Measurements from ENCODE around the gene TMEM253. TPM values are rescaled to one million over a fixed set of nuclear protein-coding genes. Genes with fewer than 3 reads are reported as not detected.

TMEM253 gene
- total RNA-seq, 1 experiment from 2014 or later: 0.59 TPM

DNA sequence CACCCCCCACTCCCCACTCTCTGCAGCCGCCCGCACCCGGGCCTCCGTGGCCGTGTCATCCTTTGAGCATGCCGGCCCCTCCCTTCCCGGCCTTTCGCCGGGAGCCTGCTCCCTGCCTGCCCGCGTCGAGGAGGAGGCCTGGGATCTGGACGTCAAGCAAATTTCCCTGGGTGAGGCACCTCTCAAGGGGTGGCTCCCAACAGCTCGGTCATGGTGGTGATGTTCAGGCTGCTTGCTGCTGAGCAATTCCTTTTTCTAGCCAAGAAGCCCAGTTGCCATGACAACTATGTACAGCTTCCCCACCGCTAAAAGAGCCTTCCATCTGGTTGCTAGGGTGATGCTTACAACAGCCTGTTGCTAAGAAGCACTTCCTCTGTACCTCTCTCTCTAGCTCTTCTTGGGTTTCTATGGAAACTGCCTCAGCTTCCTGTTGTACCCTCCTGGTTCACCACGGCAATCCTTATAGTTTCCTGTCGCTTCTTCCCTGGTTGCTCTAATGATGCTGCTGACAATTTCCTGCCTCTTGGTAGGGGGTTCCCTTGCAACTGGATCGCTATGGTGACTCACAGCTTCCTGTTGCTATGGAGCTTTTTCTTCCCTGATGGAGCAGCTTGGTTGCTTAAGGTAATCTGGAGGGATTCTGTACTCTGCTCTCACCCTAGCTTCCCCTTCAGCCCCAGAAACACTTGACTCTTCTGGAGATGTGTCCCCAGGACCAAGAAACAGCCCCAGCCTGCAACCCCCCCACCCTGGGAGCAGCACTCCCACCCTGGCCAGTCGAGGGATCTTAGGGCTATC, 13.4 kb upstream of the TMEM253 start:
- no peak overlapping the region for H3K4me2 ChIP-seq (ENCODE audit: low read length)
- ChIA-PET POLR2A (no interaction called here), RAD21 (ENCODE audit: low non-redundant PET in 1 of 2, low total read pairs in 2 of 2, uncharacterized antibody in 2 of 2, unreplicated experiment in 2 of 2) (interaction anchor here (1.2 to 1.3 kb wide), 2 partner anchors 19 kb away, joined by 3 read pairs; no protein-coding TSS in a partner anchor), CTCF (interaction anchor here (1.0 to 3.1 kb wide), 4 partner anchors 17 to 72 kb away, joined by 3 to 21 read pairs (median 4); partner anchors contain the start of gene ARHGEF40)
- no peaks in the 10 kb centered on the region for H3K79me2 ChIP-seq (ENCODE audit: insufficient read depth, low read length)
- TF ChIP-seq ZFX (IDR thresholded peaks at IDR 0.05): no peak
- TF ChIP-seq, protein P1, sequence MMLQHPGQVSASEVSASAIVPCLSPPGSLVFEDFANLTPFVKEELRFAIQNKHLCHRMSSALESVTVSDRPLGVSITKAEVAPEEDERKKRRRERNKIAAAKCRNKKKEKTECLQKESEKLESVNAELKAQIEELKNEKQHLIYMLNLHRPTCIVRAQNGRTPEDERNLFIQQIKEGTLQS (IDR thresholded peaks at IDR 0.05): no peak
- TF ChIP-seq, protein P2, sequence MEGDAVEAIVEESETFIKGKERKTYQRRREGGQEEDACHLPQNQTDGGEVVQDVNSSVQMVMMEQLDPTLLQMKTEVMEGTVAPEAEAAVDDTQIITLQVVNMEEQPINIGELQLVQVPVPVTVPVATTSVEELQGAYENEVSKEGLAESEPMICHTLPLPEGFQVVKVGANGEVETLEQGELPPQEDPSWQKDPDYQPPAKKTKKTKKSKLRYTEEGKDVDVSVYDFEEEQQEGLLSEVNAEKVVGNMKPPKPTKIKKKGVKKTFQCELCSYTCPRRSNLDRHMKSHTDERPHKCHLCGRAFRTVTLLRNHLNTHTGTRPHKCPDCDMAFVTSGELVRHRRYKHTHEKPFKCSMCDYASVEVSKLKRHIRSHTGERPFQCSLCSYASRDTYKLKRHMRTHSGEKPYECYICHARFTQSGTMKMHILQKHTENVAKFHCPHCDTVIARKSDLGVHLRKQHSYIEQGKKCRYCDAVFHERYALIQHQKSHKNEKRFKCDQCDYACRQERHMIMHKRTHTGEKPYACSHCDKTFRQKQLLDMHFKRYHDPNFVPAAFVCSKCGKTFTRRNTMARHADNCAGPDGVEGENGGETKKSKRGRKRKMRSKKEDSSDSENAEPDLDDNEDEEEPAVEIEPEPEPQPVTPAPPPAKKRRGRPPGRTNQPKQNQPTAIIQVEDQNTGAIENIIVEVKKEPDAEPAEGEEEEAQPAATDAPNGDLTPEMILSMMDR (IDR thresholded peaks at IDR 0.05 in 2 of 3, conservative IDR thresholded peaks at IDR 0.05 in 1 of 3; ENCODE audit: borderline replicate concordance in 1 of 3, insufficient read depth in 1 of 3, low read depth in 2 of 3, low read length in 2 of 3): no peak
- TF ChIP-seq, protein P3, sequence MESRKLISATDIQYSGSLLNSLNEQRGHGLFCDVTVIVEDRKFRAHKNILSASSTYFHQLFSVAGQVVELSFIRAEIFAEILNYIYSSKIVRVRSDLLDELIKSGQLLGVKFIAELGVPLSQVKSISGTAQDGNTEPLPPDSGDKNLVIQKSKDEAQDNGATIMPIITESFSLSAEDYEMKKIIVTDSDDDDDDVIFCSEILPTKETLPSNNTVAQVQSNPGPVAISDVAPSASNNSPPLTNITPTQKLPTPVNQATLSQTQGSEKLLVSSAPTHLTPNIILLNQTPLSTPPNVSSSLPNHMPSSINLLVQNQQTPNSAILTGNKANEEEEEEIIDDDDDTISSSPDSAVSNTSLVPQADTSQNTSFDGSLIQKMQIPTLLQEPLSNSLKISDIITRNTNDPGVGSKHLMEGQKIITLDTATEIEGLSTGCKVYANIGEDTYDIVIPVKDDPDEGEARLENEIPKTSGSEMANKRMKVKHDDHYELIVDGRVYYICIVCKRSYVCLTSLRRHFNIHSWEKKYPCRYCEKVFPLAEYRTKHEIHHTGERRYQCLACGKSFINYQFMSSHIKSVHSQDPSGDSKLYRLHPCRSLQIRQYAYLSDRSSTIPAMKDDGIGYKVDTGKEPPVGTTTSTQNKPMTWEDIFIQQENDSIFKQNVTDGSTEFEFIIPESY (IDR thresholded peaks at IDR 0.05; ENCODE audit: extremely low read depth, insufficient replicate concordance, low read length): no peak
- TF ChIP-seq POLR2AphosphoS5 (IDR thresholded peaks at IDR 0.05; ENCODE audit: low read depth, low read length): no peak
- TF ChIP-seq EZH2 (IDR thresholded peaks at IDR 0.05): no peak
- TF ChIP-seq FOSL1 (IDR thresholded peaks at IDR 0.05; ENCODE audit: low read depth): no peak
- TF ChIP-seq CBX3 (IDR thresholded peaks at IDR 0.05; ENCODE audit: low read depth): no peak
- no peak for TF ChIP-seq SP1 (IDR thresholded peaks at IDR 0.05; ENCODE audit: low read depth)
- no peak for TF ChIP-seq SIN3A (IDR thresholded peaks at IDR 0.05; ENCODE audit: low read depth)
- no peak for TF ChIP-seq YY1 (IDR thresholded peaks at IDR 0.05; ENCODE audit: extremely low read depth, insufficient replicate concordance, low read depth, low read length)
- TF ChIP-seq RAD21 (IDR thresholded peaks at IDR 0.05; ENCODE audit: low read depth): no peak
- no peak for TF ChIP-seq CEBPB (IDR thresholded peaks at IDR 0.05; ENCODE audit: low read depth)
- H3K36me3 ChIP-seq (ENCODE audit: control insufficient read depth in 1 of 2, insufficient read depth in 2 of 2, low read length in 2 of 2): no peaks in the 10 kb centered on the region; a peak in 2 of 4 replicates
- intact Hi-C loops (cut with micrococcal nuclease): no loop called here
- H3K9me2 ChIP-seq (ENCODE audit: insufficient read depth): no peaks in the 10 kb centered on the region
- H3K9ac ChIP-seq (ENCODE audit: low read length): no peak overlapping the region
- H3K27ac ChIP-seq (ENCODE audit: low read depth, low read length): no peak overlapping the region
- H3K4me3 ChIP-seq (replicated peaks in 1 of 2; ENCODE audit: low read depth in 1 of 2, low read length in 2 of 2): no peak overlapping the region
- H3K4me1 ChIP-seq (ENCODE audit: control insufficient read depth in 1 of 2, insufficient read depth in 2 of 2, low read length in 2 of 2): peaks cover 3 to 30% of the 10 kb centered on the region in 2 experiments
- BruUV-seq (replicated peaks): no TSS peak
- DNase-seq (ENCODE audit: low read depth, low spot score): no peak
- H2AFZ ChIP-seq (ENCODE audit: low read depth, low read length, poor library complexity, severe bottlenecking): no peak overlapping the region
- no peaks in the 10 kb centered on the region for H3K9me3 ChIP-seq (ENCODE audit: control insufficient read depth in 1 of 2, insufficient read depth in 1 of 2, low read depth in 1 of 2, low read length in 2 of 2)
- ATAC-seq: no peak
- H3K27me3 ChIP-seq (ENCODE audit: insufficient read depth, low read length): no peaks in the 10 kb centered on the region
- H4K20me1 ChIP-seq (ENCODE audit: insufficient read depth): no peaks in the 10 kb centered on the region
